Neural cell (in vitro differentiated cells): ENCODE measurements around the gene PLEKHN1.

Source experiments
- CTCF ChIP-seq: fragments of 450-650 bp; IDR thresholded peaks from 2 replicates; pipeline ENCODE4 v1.5.1; 2014; ENCODE audit warnings: antibody characterized with exemption, mild to moderate bottlenecking, moderate library complexity; ENCODE audit not compliant: poor library complexity, severe bottlenecking
- EP300 ChIP-seq: fragments of 450-650 bp; conservative IDR thresholded peaks from 2 replicates; pipeline ENCODE4 v1.6.1; 2014; ENCODE audit warnings: antibody characterized with exemption, mild to moderate bottlenecking, moderate library complexity; ENCODE audit not compliant: poor library complexity, severe bottlenecking
- EZH2 ChIP-seq: fragments of 200-600, 300-800 bp; shearing (Covaris generic), sonication (generic); IDR thresholded peaks from 2 replicates; pipeline ENCODE4 v1.6.1; 2014; ENCODE audit warnings: antibody characterized with exemption, low read length, borderline replicate concordance, mild to moderate bottlenecking; ENCODE audit not compliant: insufficient read depth, poor library complexity, severe bottlenecking
- MXI1 ChIP-seq: fragments of 450-650 bp; conservative IDR thresholded peaks from 2 replicates; pipeline ENCODE4 v1.6.1; 2014; ENCODE audit warnings: antibody characterized with exemption, mild to moderate bottlenecking; ENCODE audit not compliant: poor library complexity, severe bottlenecking
- POLR2AphosphoS5 ChIP-seq: IDR thresholded peaks from 2 replicates; pipeline ENCODE4 v1.6.1; 2012
- RAD21 ChIP-seq: fragments of 450-650 bp; conservative IDR thresholded peaks from 2 replicates; pipeline ENCODE4 v1.6.1; 2014; ENCODE audit warnings: antibody characterized with exemption, mild to moderate bottlenecking, moderate library complexity
- SMC3 ChIP-seq: fragments of 450-650 bp; conservative IDR thresholded peaks from 2 replicates; pipeline ENCODE4 v1.6.1; 2014; ENCODE audit warnings: antibody characterized with exemption, mild to moderate bottlenecking, moderate library complexity; ENCODE audit not compliant: poor library complexity
- TAF1 ChIP-seq: IDR thresholded peaks from 2 replicates; pipeline ENCODE4 v1.6.1; 2012; ENCODE audit warnings: low read depth
- TF ChIP-seq, protein P1 (sequence below): IDR thresholded peaks from 2 replicates; pipeline ENCODE4 v1.6.1; 2012; ENCODE audit warnings: borderline replicate concordance

- TF ChIP-seq CTCF (no peak), EZH2 (no peak), EP300 (no peak), MXI1 (no peak), SMC3 (no peak), TAF1 (no peak), POLR2AphosphoS5 (no peak), RAD21 (no peak)
- TF ChIP-seq, protein P1, sequence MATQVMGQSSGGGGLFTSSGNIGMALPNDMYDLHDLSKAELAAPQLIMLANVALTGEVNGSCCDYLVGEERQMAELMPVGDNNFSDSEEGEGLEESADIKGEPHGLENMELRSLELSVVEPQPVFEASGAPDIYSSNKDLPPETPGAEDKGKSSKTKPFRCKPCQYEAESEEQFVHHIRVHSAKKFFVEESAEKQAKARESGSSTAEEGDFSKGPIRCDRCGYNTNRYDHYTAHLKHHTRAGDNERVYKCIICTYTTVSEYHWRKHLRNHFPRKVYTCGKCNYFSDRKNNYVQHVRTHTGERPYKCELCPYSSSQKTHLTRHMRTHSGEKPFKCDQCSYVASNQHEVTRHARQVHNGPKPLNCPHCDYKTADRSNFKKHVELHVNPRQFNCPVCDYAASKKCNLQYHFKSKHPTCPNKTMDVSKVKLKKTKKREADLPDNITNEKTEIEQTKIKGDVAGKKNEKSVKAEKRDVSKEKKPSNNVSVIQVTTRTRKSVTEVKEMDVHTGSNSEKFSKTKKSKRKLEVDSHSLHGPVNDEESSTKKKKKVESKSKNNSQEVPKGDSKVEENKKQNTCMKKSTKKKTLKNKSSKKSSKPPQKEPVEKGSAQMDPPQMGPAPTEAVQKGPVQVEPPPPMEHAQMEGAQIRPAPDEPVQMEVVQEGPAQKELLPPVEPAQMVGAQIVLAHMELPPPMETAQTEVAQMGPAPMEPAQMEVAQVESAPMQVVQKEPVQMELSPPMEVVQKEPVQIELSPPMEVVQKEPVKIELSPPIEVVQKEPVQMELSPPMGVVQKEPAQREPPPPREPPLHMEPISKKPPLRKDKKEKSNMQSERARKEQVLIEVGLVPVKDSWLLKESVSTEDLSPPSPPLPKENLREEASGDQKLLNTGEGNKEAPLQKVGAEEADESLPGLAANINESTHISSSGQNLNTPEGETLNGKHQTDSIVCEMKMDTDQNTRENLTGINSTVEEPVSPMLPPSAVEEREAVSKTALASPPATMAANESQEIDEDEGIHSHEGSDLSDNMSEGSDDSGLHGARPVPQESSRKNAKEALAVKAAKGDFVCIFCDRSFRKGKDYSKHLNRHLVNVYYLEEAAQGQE: no peak
Measured at GRCh38 chr1:967466-968343, 1.4 kb downstream of the PLEKHN1 start.
